Pancreas (tissue), 10 donors: ENCODE results near the gene KL. TPM values are rescaled to one million over a fixed set of nuclear protein-coding genes. Genes with fewer than 3 reads are reported as not detected.

Experiments
- ATAC-seq, 4 donors: fragments of 200-7000 bp; cut with Tn5 transposase; one replicate each; pipeline versions ENCODE4 v1.8.0 to v1.9.1; 2020; ENCODE audit warnings: mild to moderate bottlenecking in 4 of 4, moderate library complexity in 4 of 4
- DNase-seq, 6 donors: peaks; one replicate each; pipeline ENCODE4 v3.0.0-alpha.2; 2020
- FAIRE-seq: peaks from 2 replicates; lab custom pipeline; 2012; peaks lifted over from hg19 to GRCh38; lab: Jason Lieb, UNC
- H3K27ac ChIP-seq, 4 donors: fragments of 200-600 bp; sonication (generic); 1 replicate in 3 of 4; 2 replicates in 1 of 4; pipeline versions ENCODE4 v1.5.0 to v1.8.0; 2020
- H3K27me3 ChIP-seq, 4 donors: fragments of 200-600 bp; one replicate each; pipeline ENCODE4 v1.8.0; 2021
- H3K36me3 ChIP-seq, 3 donors: fragments of 200-600 bp; sonication (generic) in 1 of 3; one replicate each; pipeline versions ENCODE4 v1.5.0 to v1.8.0; 2020 to 2021
- H3K4me1 ChIP-seq, 3 donors: fragments of 200-600 bp; one replicate each; pipeline ENCODE4 v1.8.0; 2021
- H3K4me3 ChIP-seq, 4 donors: fragments of 200-600 bp; sonication (generic) in 2 of 4; one replicate each; pipeline versions ENCODE4 v1.5.0 to v1.8.0; 2020 to 2021
- H3K9me3 ChIP-seq, 4 donors: fragments of 200-600 bp; one replicate each; pipeline ENCODE4 v1.8.0; 2021
- CTCF ChIP-seq, 4 donors: fragments of 200-600 bp; sonication (generic) in 3 of 4; IDR thresholded peaks; one replicate each; pipeline versions ENCODE4 v1.5.0 to v1.8.0; 2021; ENCODE audit warnings: antibody characterized with exemption in 4 of 4
- WGBS, 2 donors: extraction: QIAGEN DNeasy Blood & Tissue Kit; methylation state at CpG; one replicate each; pipeline ENCODE4 v1.1.7; 2013; 5-methylcytosine and 5-hydroxymethylcytosine counted together
- intact Hi-C, 3 donors: fragments of 100-400 bp; cut with DNase I; formaldehyde crosslinking; loops; one replicate each; pipeline versions ENCODE4 v1.11.1 to v1.14.2; 2022
- polyA plus RNA-seq, 2 donors: library from polyadenylated mRNA; stranded (reverse); fragments of 200-250 nt; gene quantifications; one replicate each; pipeline ENCODE4 v1.2.3, GENCODE V29; 2013
- total RNA-seq, 6 donors: library from RNA; stranded (reverse); fragmentation: NEBNext Ultra II Directional in 4 of 6; extraction: Animal tissue kit (Norgen Biotek cat#: 25700) in 4 of 6; gene quantifications; one replicate each; pipeline versions ENCODE4 v1.2.1 to v1.2.4, GENCODE V29; 2021 to 2023
- donor health status: healthy with polysubstance abuse.
- donor health status: DM: no; HTN: no; CAD: no; lungs with moderate emphysema.
- donor health status: DM: no; HTN: no; CAD: no.
- donor health status: control.
- donor health status: control.
- donor health status: Bipolar disorder and iron deficiency.
- donor health status: DM: yes; HTN: yes; CAD: no.
- donor health status: DM: no; HTN: no; CAD: no.
- donor health status: DM: no; HTN: no; CAD: no.
- donor health status: DM: yes; HTN: yes; CAD: no.

KL gene
- total and polyA plus RNA-seq, 8 donors: 0.23 to 2.9 (median 0.86) TPM

- intact Hi-C loops: no loop called here
- ATAC-seq: no peak
- H3K27me3 ChIP-seq: no peaks in the 10 kb centered on the region
- H3K27ac ChIP-seq: no peak overlapping the region
- H3K9me3 ChIP-seq: no peaks in the 10 kb centered on the region
- DNase-seq: no peak
- no peak for TF ChIP-seq CTCF (IDR thresholded peaks at IDR 0.05)
- H3K4me1 ChIP-seq: no peaks in the 10 kb centered on the region
- no peak for FAIRE-seq
- 77 to 89% methylated on average over 4 of the region's 4 CpGs for WGBS, 2 donors
- H3K36me3 ChIP-seq: no peaks in the 10 kb centered on the region
- H3K4me3 ChIP-seq: no peak overlapping the region
These were observed 15.1 kb downstream of the KL start for GRCh38 chr13:33031277-33031676.

DNA sequence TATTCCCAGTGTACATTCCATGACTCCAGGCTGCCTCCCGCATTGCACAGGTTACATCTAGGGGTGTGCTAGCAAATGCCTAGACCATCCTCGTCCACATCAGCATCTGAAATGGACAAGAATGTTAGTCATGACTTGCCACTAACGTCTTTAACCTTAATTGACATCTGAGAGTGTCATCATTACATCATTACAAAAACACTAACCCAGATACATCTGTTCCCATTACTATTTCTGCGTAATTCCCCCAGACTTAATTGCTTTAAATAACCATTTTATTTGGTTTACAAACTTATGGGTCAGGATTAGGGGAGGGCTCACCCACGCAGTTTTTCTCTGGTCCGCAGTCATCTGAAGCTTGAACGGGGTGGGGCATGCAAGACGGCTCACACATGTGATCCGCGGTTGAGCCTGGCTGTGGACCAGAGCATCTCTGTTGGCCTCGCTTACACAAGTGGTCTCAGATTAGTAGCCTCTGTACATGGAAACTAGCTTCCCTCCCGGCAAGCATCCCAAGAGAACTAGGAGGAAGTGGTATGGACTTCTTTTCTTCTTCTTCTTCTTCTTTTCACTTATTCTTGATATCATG is 15.9 kb downstream of the KL start:
- H3K27ac ChIP-seq: no peak overlapping the region
- H3K4me3 ChIP-seq: no peak overlapping the region
- H3K9me3 ChIP-seq: no peaks in the 10 kb centered on the region
- H3K27me3 ChIP-seq: no peaks in the 10 kb centered on the region
- no peak for TF ChIP-seq CTCF (IDR thresholded peaks at IDR 0.05)
- WGBS, 2 donors: 74 to 79% methylated on average over 12 of the region's 12 CpGs
- DNase-seq (no peak), FAIRE-seq (no peak), ATAC-seq (no peak)
- intact Hi-C loops: no loop called here
- H3K36me3 ChIP-seq: no peaks in the 10 kb centered on the region
- no peaks in the 10 kb centered on the region for H3K4me1 ChIP-seq

GRCh38 chr13:33033051-33033812 is 17.0 kb downstream of the KL start:
- ATAC-seq (peak in 2 of 4 donors; percentile 29 to 61), DNase-seq (no peak), FAIRE-seq (no peak)
- Histone ChIP-seq H3K9me3 (no peaks in the 10 kb centered on the region), H3K27me3 (no peaks in the 10 kb centered on the region), H3K4me3 (no peak overlapping the region), H3K4me1 (no peaks in the 10 kb centered on the region), H3K27ac (no peak overlapping the region), H3K36me3 (no peaks in the 10 kb centered on the region)
- TF ChIP-seq CTCF (IDR thresholded peaks at IDR 0.05): no peak
- WGBS, 2 donors: 46 to 47% methylated on average over 14 of the region's 14 CpGs
- intact Hi-C loops: no loop called here

- H3K4me1 ChIP-seq: no peaks in the 10 kb centered on the region
- no peak overlapping the region for H3K4me3 ChIP-seq
- H3K36me3 ChIP-seq: no peaks in the 10 kb centered on the region
- TF ChIP-seq CTCF (IDR thresholded peaks at IDR 0.05): no peak
- no peak overlapping the region for H3K27ac ChIP-seq
- no peaks in the 10 kb centered on the region for H3K9me3 ChIP-seq
- H3K27me3 ChIP-seq: no peaks in the 10 kb centered on the region
- intact Hi-C loops: no loop called here
- DNase-seq: no peak
- no peak for FAIRE-seq
- ATAC-seq: no peak
These were observed 17.8 kb downstream of the KL start for GRCh38 chr13:33033986-33034385.
